GM10847 (cell line): Measurements from ENCODE around the gene DZIP1L.

Experiments used
- POLR2A ChIP-seq: IDR thresholded peaks from 2 replicates; pipeline ENCODE4 v1.6.1; 2011; ENCODE audit not compliant: insufficient read length; ENCODE audit errors: extremely low read depth

DZIP1L gene

DNA sequence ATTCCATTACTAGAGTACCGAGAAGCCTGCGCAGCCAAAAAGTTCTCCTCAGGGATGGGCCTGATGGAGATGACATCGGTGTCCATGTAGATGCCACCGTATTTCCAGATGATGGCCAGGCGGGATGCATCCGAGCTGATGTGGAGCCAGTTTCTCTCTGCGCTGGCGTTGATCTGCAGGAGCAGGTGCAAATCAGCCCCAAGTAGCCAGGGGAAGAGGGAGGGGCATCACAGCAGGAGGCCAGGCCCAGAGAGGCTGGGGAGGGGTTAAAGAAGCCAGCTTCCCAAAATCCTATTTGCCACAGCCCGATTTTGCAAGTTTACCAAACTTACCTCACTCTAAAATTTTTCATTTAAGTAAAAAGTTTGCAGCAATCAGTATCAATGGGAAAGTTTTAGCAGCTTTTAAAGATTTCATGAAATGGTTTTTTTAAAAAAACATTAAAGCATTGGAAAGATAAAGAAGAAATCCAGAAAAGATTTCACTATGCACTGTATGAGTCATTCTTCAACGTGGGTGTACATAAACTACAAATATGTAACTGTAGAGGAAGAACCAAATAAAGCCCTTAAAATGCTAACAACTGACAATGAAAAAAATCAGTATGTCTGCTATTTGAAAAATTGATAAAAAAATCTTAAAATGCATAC lies 9.4 kb upstream of the DZIP1L start:
- TF ChIP-seq POLR2A, result no peak

GRCh38 chr3:138124188-138124587 lies 8.8 kb upstream of the DZIP1L start:
- TF ChIP-seq POLR2A, result no peak

DNA sequence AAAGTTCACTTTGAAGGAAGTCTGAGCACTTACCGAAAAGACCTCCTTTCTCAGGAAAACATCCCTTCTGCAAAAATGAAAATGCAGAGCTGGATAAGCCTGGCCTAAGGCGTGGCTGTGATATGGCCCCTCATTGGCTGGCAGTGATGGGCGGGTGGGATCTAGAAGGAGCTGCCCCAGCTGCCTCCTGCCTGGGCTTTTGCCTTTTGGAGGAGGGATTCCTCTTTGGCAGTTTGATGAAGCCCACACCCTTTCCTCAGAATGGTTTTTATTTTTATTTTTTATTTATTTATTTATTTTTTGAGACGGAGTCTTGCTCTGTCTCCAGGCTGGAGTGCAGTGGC lies 4.0 kb upstream of the DZIP1L start:
- no peak for TF ChIP-seq POLR2A

- no peak for TF ChIP-seq POLR2A
Observed at GRCh38 chr3:138118612-138119422, 3.4 kb upstream of the DZIP1L start.

DNA sequence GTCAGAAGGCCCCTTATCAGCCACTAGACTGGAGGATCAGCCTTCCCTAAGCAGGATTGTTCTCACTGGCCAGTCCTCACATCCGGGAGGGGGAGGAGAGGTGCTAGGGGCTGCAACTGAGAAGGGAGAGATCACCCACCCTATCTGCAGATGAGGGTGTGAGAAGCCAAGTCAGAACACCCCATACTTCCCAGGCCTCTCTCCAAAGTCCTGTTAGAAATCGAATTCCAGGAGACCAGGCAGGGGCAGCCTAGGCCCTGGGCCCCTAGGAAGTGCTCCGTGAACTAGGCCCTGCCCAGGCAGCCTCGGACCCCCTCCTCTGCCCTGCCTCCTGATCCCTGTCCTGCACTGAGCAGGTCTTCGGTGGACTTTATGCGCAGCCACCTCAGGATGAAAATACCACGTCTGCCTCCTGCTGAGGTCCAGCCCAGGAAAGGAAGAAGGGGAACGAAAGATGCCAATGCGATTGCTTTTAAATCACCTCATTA lies 933 bp downstream of the DZIP1L start:
- TF ChIP-seq POLR2A, result no peak

DNA sequence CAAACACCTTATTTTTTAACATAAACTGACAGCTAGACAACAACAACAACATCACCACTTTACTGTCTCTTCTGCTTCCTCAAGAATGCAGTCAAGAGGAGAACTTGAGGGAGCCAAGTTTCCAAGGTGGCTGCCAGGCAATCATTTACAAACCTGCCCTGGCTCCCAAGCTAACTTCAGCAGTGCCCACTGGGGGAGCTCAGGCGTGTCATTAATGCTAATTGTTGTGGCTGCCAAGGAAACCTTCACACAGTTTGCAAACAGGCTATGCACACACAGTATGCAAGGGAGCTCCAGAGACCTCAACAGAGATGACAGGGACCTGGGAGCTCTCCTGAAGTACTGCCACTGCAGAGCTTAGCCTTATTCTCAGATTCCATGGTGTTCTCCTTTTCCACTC lies 2.1 kb downstream of the DZIP1L start:
- TF ChIP-seq POLR2A, result no peak

GRCh38 chr3:138112362-138112761 lies 3.0 kb downstream of the DZIP1L start:
- no peak for TF ChIP-seq POLR2A

- no peak for TF ChIP-seq POLR2A
Observed at GRCh38 chr3:138105598-138105997, 9.8 kb downstream of the DZIP1L start.

GRCh38 chr3:138103466-138103865 lies 11.9 kb downstream of the DZIP1L start:
- no peak for TF ChIP-seq POLR2A

DNA sequence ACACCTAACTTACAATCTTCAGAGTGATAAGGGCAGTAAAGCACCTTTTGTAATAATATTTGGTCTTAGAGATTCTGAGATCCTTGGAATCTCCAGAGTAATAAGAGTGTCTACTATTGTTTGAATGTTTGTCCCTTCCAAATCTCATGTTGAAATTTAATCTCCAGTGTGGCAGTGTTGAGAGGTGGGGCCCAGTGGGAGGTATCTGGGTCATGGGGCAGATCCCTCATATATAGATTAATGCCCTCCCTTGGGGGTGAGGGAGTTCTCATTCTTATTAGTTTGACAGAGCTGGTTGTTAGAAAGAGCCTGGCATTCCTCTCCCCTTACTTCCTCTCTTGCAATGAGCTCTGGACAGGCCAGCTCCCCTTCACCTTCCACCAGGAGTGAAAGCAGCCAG lies 16.0 kb downstream of the DZIP1L start:
- no peak for TF ChIP-seq POLR2A

GRCh38 chr3:138097192-138098172 lies 17.9 kb downstream of the DZIP1L start:
- no peak for TF ChIP-seq POLR2A

DNA sequence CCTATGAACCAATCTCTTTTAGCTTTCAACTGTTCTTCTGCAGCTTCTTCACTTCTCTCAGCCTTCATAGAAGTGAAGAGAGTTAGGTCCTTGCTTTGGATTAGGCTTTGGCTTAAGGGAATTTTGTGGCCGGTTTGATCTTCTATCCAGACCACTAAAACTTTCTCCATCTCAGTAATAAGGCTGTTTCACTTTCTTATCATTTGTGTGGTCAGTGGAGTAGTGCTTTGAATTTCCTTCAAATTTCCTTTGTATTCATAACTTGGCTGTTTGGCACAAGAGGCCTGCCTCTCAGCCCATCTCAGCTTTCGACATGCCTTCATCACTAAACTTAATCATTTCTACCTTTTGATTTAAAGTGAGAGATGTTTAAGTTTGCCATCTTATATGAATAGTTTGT lies 21.7 kb downstream of the DZIP1L start:
- no peak for TF ChIP-seq POLR2A

GRCh38 chr3:138092023-138092422 lies 23.4 kb downstream of the DZIP1L start:
- no peak for TF ChIP-seq POLR2A

- no peak for TF ChIP-seq POLR2A
Observed at GRCh38 chr3:138089091-138089490, 26.3 kb downstream of the DZIP1L start.

GRCh38 chr3:138084196-138084595 lies 31.2 kb downstream of the DZIP1L start:
- no peak for TF ChIP-seq POLR2A
